HepG2 (cell line): ENCODE measurements around the gene PRICKLE3. TPM values are rescaled to one million over a fixed set of nuclear protein-coding genes. Genes with fewer than 3 reads are reported as not detected.

Experiments
- CBX1 ChIP-seq: IDR thresholded peaks from one replicate; pipeline ENCODE4 v1.6.1; 2016; ENCODE audit warnings: antibody characterized with exemption, low read depth
- HDAC6 ChIP-seq: fragments of 200-600 bp; sonication (generic); IDR thresholded peaks from 2 replicates; pipeline ENCODE4 v1.7.0; 2017; ENCODE audit warnings: mild to moderate bottlenecking, antibody characterized with exemption, low read length, low read depth
- ISL2 ChIP-seq: sonication (generic); formaldehyde crosslinking; IDR thresholded peaks from 2 replicates; pipeline ENCODE4 v1.5.0; 2020; ENCODE audit warnings: missing genetic modification reagents
- JARID2 ChIP-seq: sonication (generic); formaldehyde crosslinking; IDR thresholded peaks from 2 replicates; pipeline ENCODE4 v1.8.1; 2023; ENCODE audit warnings: missing genetic modification reagents, inconsistent platforms; ENCODE audit not compliant: insufficient replicate concordance
- KLF15 ChIP-seq: sonication (generic); formaldehyde crosslinking; IDR thresholded peaks from 2 replicates; pipeline ENCODE4 v1.8.1; 2023; ENCODE audit warnings: borderline replicate concordance, mild to moderate bottlenecking, inconsistent platforms, missing genetic modification reagents, mixed read lengths
- MBNL3 ChIP-seq: fragments of 250-450 bp; sonication (Bioruptor Pico); conservative IDR thresholded peaks from 2 replicates; pipeline ENCODE4 v1.8.0; 2022; ENCODE audit warnings: mild to moderate bottlenecking, inconsistent platforms
- MTF2 ChIP-seq: sonication (generic); formaldehyde crosslinking; IDR thresholded peaks from 2 replicates; pipeline ENCODE4 v1.5.0; 2020; ENCODE audit warnings: missing genetic modification reagents, borderline replicate concordance
- NFKB2 ChIP-seq: sonication (generic); formaldehyde crosslinking; IDR thresholded peaks from 2 replicates; pipeline ENCODE4 v1.4.0; 2020; ENCODE audit warnings: missing genetic modification reagents, borderline replicate concordance
- PAXIP1 ChIP-seq: sonication (generic); formaldehyde crosslinking; conservative IDR thresholded peaks from 2 replicates; pipeline ENCODE4 v1.4.0; 2020; ENCODE audit warnings: mild to moderate bottlenecking, missing genetic modification reagents, moderate library complexity
- SMC3 ChIP-seq: IDR thresholded peaks from 2 replicates; pipeline ENCODE4 v1.6.1; 2011; ENCODE audit warnings: low read length, improper control_type of control experiment
- SNRNP70 ChIP-seq: fragments of 200-400 bp; formaldehyde crosslinking; IDR thresholded peaks from 2 replicates; pipeline ENCODE4 v1.6.1; 2017; ENCODE audit warnings: mild to moderate bottlenecking, low read depth, low read length, moderate library complexity
- SOX5 ChIP-seq: IDR thresholded peaks from 2 replicates; pipeline ENCODE4 v1.6.1; 2016; ENCODE audit warnings: borderline replicate concordance
- SRY ChIP-seq: sonication (generic); formaldehyde crosslinking; IDR thresholded peaks from 2 replicates; pipeline ENCODE4 v1.8.0; 2022; ENCODE audit warnings: mild to moderate bottlenecking, missing genetic modification reagents
- TEAD2 ChIP-seq: sonication (generic); formaldehyde crosslinking; IDR thresholded peaks from 2 replicates; pipeline ENCODE4 v1.9.0; 2021; ENCODE audit warnings: missing genetic modification reagents
- ZBTB10 ChIP-seq: sonication (generic); formaldehyde crosslinking; IDR thresholded peaks from 2 replicates; pipeline ENCODE4 v1.4.0; 2020; ENCODE audit warnings: missing genetic modification reagents, borderline replicate concordance
- ZBTB7B ChIP-seq: sonication (generic); formaldehyde crosslinking; IDR thresholded peaks from 2 replicates; pipeline ENCODE4 v1.4.0; 2020; ENCODE audit warnings: missing genetic modification reagents
- ZFAT ChIP-seq: sonication (generic); formaldehyde crosslinking; conservative IDR thresholded peaks from 2 replicates; pipeline ENCODE4 v1.8.1; 2023; ENCODE audit warnings: missing genetic modification reagents, inconsistent platforms
- ZFP1 ChIP-seq: IDR thresholded peaks from 2 replicates; pipeline ENCODE4 v1.6.1; 2016
- ZNF276 ChIP-seq: sonication (generic); formaldehyde crosslinking; IDR thresholded peaks from 2 replicates; pipeline ENCODE4 v1.4.0; 2020; ENCODE audit warnings: mild to moderate bottlenecking, low read depth, missing genetic modification reagents
- ZNF280B ChIP-seq: sonication (generic); formaldehyde crosslinking; IDR thresholded peaks from 2 replicates; pipeline ENCODE4 v1.5.0; 2020; ENCODE audit warnings: missing genetic modification reagents, mild to moderate bottlenecking, borderline replicate concordance
- ZNF446 ChIP-seq: sonication (generic); formaldehyde crosslinking; IDR thresholded peaks from 2 replicates; pipeline ENCODE4 v1.5.0; 2020; ENCODE audit warnings: mild to moderate bottlenecking, missing genetic modification reagents
- ZNF547 ChIP-seq: sonication (generic); formaldehyde crosslinking; IDR thresholded peaks from 2 replicates; pipeline ENCODE4 v1.5.1; 2020; ENCODE audit warnings: mild to moderate bottlenecking, missing genetic modification reagents
- ZNF557 ChIP-seq: sonication (generic); formaldehyde crosslinking; IDR thresholded peaks from 2 replicates; pipeline ENCODE4 v1.4.0; 2020; ENCODE audit warnings: missing genetic modification reagents
- polyA plus RNA-seq, 8 experiments: library from polyadenylated mRNA; depleted of rRNA in 3 of 8; stranded (reverse) in 7 of 8; unstranded in 1 of 8; fragments of >200 nt; fragmentation: Illumina TruSeq in 4 of 8; extraction: Trizol in 4 of 8; gene quantifications; 2 replicates each; pipeline versions ENCODE4 v1.2.1 to v1.2.3, GENCODE V29; 2011 to 2016; ENCODE audit warnings: low read depth in 4 of 8, missing spikeins in 1 of 8, mixed read lengths in 1 of 8; ENCODE audit not compliant: insufficient read depth in 1 of 8
- total RNA-seq, 5 experiments: library from RNA; depleted of rRNA; stranded (reverse); fragments of >200 nt; fragmentation: Illumina TruSeq; extraction: Trizol; gene quantifications; 2 replicates each; pipeline ENCODE4 v1.2.3, GENCODE V29; 2016; ENCODE audit warnings: low read depth in 1 of 5

The PRICKLE3 gene
- total and polyA plus RNA-seq, 2 of the 13 experiments (the other 11 are each of a cell fraction or from before 2014, with no cell fraction given) = 2.6 TPM

- TF ChIP-seq SRY (CRISPR knock-in tag) (no peak), HDAC6 (no peak), ZBTB7B (no peak), CBX1 (no peak), SMC3 (no peak), NFKB2 (CRISPR knock-in tag) (no peak), ZNF557 (no peak), ZNF280B (CRISPR knock-in tag) (no peak), ZNF446 (CRISPR knock-in tag) (no peak), PAXIP1 (CRISPR knock-in tag) (peak; percentile 56; the same call in 1 of the 2 replicates), SNRNP70 (no peak), TEAD2 (CRISPR knock-in tag) (no peak), MBNL3 (no peak), ZFAT (CRISPR knock-in tag) (no peak), ISL2 (CRISPR knock-in tag) (no peak), KLF15 (no peak), ZNF276 (no peak), SOX5 (CRISPR knock-in tag) (peak; percentile 93), ZFP1 (CRISPR knock-in tag) (no peak), ZNF547 (CRISPR knock-in tag) (no peak), MTF2 (CRISPR knock-in tag) (no peak), JARID2 (CRISPR knock-in tag) (no peak), ZBTB10 (no peak)
Observed at GRCh38 chrX:49137492-49137891, 48.7 kb downstream of the PRICKLE3 start (continued).
